Chondrocyte (in vitro differentiated cells): ENCODE data around the gene FLNB. TPM values are rescaled to one million over a fixed set of nuclear protein-coding genes. Genes with fewer than 3 reads are reported as not detected.

Experiments
- DNase-seq: peaks from one replicate; pipeline ENCODE4 v3.0.0; 2021; ENCODE audit warnings: mixed read lengths, low spot score
- H3K27ac Mint-ChIP-seq: one replicate; pipeline ENCODE4 v1.8.0; 2021; ENCODE audit warnings: mild to moderate bottlenecking, moderate library complexity, mixed read lengths; ENCODE audit not compliant: unreplicated experiment
- H3K27me3 Mint-ChIP-seq: 2 replicates; pipeline ENCODE4 v1.8.0; 2021; ENCODE audit warnings: low read depth, mixed read lengths
- H3K36me3 Mint-ChIP-seq: 2 replicates; pipeline ENCODE4 v1.8.0; 2021; ENCODE audit warnings: low read depth, mixed read lengths
- H3K4me1 Mint-ChIP-seq: 2 replicates; pipeline ENCODE4 v1.8.0; 2021; ENCODE audit warnings: low read depth, mild to moderate bottlenecking, mixed read lengths
- H3K4me3 Mint-ChIP-seq: one replicate; pipeline ENCODE4 v1.8.0; 2021; ENCODE audit warnings: mild to moderate bottlenecking, moderate library complexity, mixed read lengths; ENCODE audit not compliant: unreplicated experiment
- H3K9me3 Mint-ChIP-seq: 2 replicates; pipeline ENCODE4 v1.8.0; 2021; ENCODE audit warnings: low read depth, mixed read lengths
- CTCF ChIP-seq: fragments of 200-600 bp; sonication (generic); IDR thresholded peaks from 2 replicates; pipeline ENCODE4 v1.5.0; 2021; ENCODE audit warnings: antibody characterized with exemption, mild to moderate bottlenecking, moderate library complexity
- total RNA-seq: library from RNA; stranded (reverse); gene quantifications from 3 replicates; pipeline ENCODE4 v1.2.1, GENCODE V29; 2021

The FLNB gene
- total RNA-seq, 1 donor from 2014 or later, result 70.2 TPM

DNA sequence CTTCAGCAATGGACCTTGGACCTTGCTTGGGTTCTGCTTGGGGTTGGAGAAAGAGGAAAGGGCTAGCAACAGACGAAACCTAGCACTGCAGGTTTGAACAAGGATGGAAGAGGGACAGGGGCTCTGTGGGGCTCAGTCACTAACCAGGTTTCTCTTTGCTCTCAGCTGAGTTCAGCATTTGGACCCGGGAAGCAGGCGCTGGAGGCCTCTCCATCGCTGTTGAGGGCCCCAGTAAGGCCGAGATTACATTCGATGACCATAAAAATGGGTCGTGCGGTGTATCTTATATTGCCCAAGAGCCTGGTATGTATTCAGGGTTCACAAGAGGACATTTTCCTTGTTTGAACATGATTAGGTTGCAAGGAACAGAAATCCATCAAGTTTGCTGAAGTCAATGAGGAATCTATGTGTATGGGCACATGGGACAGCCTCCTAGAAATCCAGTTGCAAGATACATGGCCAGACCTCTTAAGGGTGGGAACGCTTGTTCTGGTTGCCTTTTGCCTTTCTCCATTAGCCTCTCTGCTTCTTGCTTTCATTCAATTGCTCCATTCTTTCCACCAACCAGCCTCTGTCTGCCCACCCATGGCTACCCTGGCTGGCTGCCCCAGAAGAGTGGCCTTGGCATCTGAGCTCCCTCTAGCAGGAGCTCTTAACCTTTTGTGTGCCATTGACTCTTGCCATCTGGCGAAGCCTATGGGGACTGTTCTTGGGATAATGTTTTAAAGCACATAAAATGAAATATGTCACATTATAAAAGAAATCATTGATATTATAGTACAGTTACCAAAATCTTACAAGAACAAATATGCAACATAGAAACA, 146.6 kb downstream of the FLNB start:
- Mint-ChIP-seq H3K4me1 (peaks cover 8% of the 10 kb centered on the region), H3K27ac (no peak overlapping the region), H3K4me3 (no peak overlapping the region), H3K27me3 (no peaks in the 10 kb centered on the region), H3K9me3 (no peaks in the 10 kb centered on the region), H3K36me3 (peaks cover 34% of the 10 kb centered on the region)
- no peak for TF ChIP-seq CTCF
- DNase-seq, result no peak

DNA sequence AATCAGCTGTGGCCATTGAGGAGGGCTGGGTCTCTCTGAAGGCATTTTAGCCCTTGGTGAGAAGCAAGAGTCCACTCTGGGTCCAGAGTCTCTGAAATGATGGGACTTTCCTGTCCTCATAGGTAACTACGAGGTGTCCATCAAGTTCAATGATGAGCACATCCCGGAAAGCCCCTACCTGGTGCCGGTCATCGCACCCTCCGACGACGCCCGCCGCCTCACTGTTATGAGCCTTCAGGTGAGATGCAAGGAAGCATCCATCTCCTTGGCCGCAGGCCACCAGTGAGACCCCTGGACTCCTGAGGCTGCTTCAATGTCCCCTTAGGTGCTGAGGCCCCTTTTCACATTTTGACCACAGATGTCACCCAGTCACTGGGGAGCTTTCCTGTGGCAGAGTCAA, 147.6 kb downstream of the FLNB start:
- Mint-ChIP-seq H3K4me3 (no peak overlapping the region), H3K36me3 (peaks cover 37% of the 10 kb centered on the region), H3K9me3 (no peaks in the 10 kb centered on the region), H3K27ac (no peak overlapping the region), H3K27me3 (no peaks in the 10 kb centered on the region), H3K4me1 (peaks cover 8% of the 10 kb centered on the region)
- no peak for DNase-seq
- no peak for TF ChIP-seq CTCF

DNA sequence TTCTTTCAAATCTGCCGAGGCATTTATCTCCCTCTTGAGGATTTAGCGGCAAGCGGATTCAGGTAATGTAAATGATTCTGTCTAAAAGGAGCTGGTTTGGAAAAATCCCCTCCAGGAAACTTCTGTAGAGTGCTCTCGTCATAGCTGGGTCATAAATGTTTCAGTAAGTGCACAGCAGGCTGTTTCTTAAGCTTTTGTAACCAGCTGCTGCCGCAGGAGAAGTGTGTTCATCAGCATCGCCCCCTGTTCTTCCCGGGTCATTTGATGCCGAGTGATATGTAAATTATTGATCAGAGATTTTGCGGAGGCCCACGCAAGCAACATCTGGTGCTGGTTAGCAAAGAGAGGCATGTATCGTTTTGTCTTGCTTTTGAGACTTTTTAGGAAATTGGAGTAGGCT, 149.5 kb downstream of the FLNB start:
- no peak for TF ChIP-seq CTCF
- no peaks in the 10 kb centered on the region for H3K27me3 Mint-ChIP-seq
- H3K9me3 Mint-ChIP-seq, result no peaks in the 10 kb centered on the region
- DNase-seq, result no peak
- no peak overlapping the region for H3K27ac Mint-ChIP-seq
- H3K36me3 Mint-ChIP-seq, result peaks cover 36% of the 10 kb centered on the region
- H3K4me3 Mint-ChIP-seq, result no peak overlapping the region
- H3K4me1 Mint-ChIP-seq, result peaks cover 16% of the 10 kb centered on the region

- H3K27ac Mint-ChIP-seq, result no peak overlapping the region
- peaks cover 36% of the 10 kb centered on the region for H3K36me3 Mint-ChIP-seq
- H3K9me3 Mint-ChIP-seq, result no peaks in the 10 kb centered on the region
- H3K4me1 Mint-ChIP-seq, result peaks cover 25% of the 10 kb centered on the region
- no peak overlapping the region for H3K4me3 Mint-ChIP-seq
- no peaks in the 10 kb centered on the region for H3K27me3 Mint-ChIP-seq
- TF ChIP-seq CTCF, result no peak
- no peak for DNase-seq
Measured at GRCh38 chr3:58158442-58159153, 150.4 kb downstream of the FLNB start.

GRCh38 chr3:58160399-58160798, 152.2 kb downstream of the FLNB start:
- Mint-ChIP-seq H3K27me3 (no peaks in the 10 kb centered on the region), H3K36me3 (peaks cover 29% of the 10 kb centered on the region), H3K4me3 (no peak overlapping the region), H3K4me1 (peaks cover 43% of the 10 kb centered on the region), H3K9me3 (no peaks in the 10 kb centered on the region), H3K27ac (no peak overlapping the region)
- no peak for TF ChIP-seq CTCF
- peak; percentile 0 for DNase-seq
